Neural cell (in vitro differentiated cells): ENCODE data around the gene PIGS.

Experiments used
- CTCF ChIP-seq: fragments of 450-650 bp; IDR thresholded peaks from 2 replicates; pipeline ENCODE4 v1.5.1; 2014; ENCODE audit warnings: antibody characterized with exemption, mild to moderate bottlenecking, moderate library complexity; ENCODE audit not compliant: poor library complexity, severe bottlenecking
- EZH2 ChIP-seq: fragments of 200-600, 300-800 bp; shearing (Covaris generic), sonication (generic); IDR thresholded peaks from 2 replicates; pipeline ENCODE4 v1.6.1; 2014; ENCODE audit warnings: antibody characterized with exemption, low read length, borderline replicate concordance, mild to moderate bottlenecking; ENCODE audit not compliant: insufficient read depth, poor library complexity, severe bottlenecking
- POLR2AphosphoS5 ChIP-seq: IDR thresholded peaks from 2 replicates; pipeline ENCODE4 v1.6.1; 2012
- RAD21 ChIP-seq: fragments of 450-650 bp; conservative IDR thresholded peaks from 2 replicates; pipeline ENCODE4 v1.6.1; 2014; ENCODE audit warnings: antibody characterized with exemption, mild to moderate bottlenecking, moderate library complexity
- SMC3 ChIP-seq: fragments of 450-650 bp; conservative IDR thresholded peaks from 2 replicates; pipeline ENCODE4 v1.6.1; 2014; ENCODE audit warnings: antibody characterized with exemption, mild to moderate bottlenecking, moderate library complexity; ENCODE audit not compliant: poor library complexity
- TF ChIP-seq, protein P1 (sequence below): IDR thresholded peaks from 2 replicates; pipeline ENCODE4 v1.6.1; 2012; ENCODE audit warnings: borderline replicate concordance

GRCh38 chr17:28613931-28614381 is 42.6 kb upstream of the PIGS start, which contains the start of gene RSKR:
- no peak for TF ChIP-seq POLR2AphosphoS5
- no peak for TF ChIP-seq CTCF
- no peak for TF ChIP-seq RAD21
- no peak for TF ChIP-seq EZH2
- TF ChIP-seq, protein P1, sequence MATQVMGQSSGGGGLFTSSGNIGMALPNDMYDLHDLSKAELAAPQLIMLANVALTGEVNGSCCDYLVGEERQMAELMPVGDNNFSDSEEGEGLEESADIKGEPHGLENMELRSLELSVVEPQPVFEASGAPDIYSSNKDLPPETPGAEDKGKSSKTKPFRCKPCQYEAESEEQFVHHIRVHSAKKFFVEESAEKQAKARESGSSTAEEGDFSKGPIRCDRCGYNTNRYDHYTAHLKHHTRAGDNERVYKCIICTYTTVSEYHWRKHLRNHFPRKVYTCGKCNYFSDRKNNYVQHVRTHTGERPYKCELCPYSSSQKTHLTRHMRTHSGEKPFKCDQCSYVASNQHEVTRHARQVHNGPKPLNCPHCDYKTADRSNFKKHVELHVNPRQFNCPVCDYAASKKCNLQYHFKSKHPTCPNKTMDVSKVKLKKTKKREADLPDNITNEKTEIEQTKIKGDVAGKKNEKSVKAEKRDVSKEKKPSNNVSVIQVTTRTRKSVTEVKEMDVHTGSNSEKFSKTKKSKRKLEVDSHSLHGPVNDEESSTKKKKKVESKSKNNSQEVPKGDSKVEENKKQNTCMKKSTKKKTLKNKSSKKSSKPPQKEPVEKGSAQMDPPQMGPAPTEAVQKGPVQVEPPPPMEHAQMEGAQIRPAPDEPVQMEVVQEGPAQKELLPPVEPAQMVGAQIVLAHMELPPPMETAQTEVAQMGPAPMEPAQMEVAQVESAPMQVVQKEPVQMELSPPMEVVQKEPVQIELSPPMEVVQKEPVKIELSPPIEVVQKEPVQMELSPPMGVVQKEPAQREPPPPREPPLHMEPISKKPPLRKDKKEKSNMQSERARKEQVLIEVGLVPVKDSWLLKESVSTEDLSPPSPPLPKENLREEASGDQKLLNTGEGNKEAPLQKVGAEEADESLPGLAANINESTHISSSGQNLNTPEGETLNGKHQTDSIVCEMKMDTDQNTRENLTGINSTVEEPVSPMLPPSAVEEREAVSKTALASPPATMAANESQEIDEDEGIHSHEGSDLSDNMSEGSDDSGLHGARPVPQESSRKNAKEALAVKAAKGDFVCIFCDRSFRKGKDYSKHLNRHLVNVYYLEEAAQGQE: no peak
- TF ChIP-seq SMC3: no peak
